NCI-H187 treated with DMSO at 0.1 percent for 48 hours (cell line): ENCODE data around the gene PDE4B.

Source experiments
- DNase-seq: peaks from one replicate; lab custom pipeline; 2025; lab: John Stamatoyannopoulos, UW

The PDE4B gene

GRCh38 chr1:65882076-65882475 is 89.4 kb downstream of the PDE4B start:
- no peak for DNase-seq

DNA sequence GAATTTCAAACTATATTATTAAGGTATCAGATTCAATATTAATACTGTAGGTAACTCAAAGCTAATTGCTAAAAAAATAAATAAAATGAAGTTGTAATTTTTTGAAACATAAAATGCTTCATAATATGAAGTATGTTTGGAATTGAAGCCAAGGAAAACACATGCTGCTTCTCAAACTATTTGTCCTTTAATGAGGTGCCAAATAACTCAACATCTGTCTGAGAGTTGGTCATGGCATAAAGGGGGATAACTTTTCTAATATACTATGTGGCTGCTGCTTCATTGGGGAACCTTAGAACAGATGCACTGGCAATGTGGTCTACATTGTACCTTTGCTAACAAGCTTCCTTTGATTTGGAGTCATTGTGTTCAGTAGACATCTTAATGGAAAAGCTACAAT is 96.7 kb downstream of the PDE4B start:
- DNase-seq: no peak

GRCh38 chr1:65890201-65890843 is 97.6 kb downstream of the PDE4B start:
- DNase-seq: no peak

DNA sequence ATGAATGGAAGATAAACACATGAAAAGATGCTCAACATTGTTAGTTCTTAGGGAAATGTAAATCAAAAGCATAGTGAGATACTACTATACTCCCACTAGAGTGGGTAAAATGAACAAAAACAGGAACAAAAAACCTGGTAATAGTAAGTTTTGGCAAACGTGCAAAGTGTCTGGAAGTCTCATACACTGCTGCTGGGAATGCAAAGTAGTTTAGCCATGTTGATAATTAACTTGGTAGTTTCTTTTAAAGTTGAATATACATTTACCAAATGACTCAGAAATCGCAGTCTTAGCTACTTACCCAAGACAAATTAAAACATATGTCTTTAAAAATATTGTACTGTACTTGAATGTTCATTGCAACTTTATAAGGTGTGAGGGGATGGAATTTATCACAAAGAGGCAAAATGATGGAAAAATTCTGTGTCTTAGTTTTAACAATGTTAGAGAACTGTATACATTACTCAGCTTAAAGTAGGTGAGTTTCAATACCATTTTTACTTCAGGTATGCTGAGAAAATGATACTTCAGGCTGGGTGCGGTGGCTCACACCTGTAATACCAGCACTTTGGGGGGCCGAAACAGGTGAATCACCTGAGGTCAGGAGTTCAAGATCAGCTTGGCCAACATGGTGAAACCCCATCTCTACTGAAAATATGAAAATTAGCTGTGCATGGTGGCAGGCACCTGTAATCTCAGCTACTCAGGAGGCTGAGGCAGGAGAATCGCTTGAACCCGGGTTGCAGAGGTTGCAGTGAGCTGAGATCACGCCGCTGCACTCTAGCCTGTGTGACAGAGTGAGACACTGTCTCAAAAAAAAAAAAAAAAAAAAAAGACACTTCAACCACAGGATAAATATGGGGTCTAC is 102.3 kb downstream of the PDE4B start:
- DNase-seq: no peak

DNA sequence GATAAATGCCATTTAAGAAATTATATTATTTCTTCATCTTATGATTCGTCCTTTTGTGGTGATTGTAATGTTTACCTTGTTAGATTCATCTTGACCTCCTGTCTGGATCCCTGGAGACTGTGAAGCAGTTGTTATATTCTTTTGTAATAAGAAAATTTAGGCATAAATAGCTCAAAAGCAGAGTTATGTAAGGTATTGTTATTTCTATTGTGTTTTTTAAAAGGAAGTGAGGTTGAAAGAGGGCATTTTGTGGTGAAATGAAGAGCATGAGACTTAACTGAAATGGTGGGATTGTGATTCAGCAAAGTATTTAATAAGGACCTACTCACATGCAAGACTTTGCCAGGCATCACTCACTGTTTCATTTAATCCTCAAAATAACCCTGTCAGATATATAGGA is 104.0 kb downstream of the PDE4B start:
- DNase-seq: no peak

DNA sequence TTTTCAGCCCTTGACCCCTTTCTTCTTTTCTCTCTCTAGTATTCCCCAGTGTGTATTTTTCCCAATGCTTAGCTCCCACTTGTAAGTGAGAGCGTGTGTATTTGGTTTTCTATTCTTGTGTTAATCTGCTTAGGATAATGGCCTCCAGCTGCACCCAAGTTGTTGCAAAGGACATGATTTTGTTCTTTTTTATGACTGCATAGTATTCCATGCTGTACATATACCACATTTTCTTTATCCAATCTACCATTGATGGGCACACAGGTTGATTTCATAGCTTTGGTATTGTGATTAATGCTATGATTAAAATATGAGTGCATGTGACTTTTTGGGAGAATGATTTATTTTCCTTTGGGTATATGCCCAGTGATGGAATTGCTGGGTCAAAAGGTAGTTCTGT is 104.8 kb downstream of the PDE4B start:
- no peak for DNase-seq

DNA sequence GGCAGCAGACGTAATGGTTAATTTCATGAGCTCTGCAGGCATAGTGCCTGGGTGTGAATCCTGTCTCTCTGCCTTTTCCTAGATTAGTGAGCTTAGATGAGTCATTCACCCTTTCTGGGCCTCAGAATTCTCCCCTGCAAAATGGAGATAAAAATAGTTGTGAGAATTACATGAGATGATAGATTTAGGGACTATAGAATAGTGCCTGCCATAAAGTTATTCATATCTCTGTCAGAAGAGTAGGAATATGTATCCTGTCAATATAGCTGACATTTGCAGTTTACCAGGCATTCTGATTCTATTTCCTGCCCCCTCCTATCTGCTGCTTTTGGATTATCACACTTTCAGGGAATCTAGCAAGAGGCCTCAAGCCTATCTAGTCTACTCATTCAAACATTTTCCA is 112.0 kb downstream of the PDE4B start:
- DNase-seq: no peak

DNA sequence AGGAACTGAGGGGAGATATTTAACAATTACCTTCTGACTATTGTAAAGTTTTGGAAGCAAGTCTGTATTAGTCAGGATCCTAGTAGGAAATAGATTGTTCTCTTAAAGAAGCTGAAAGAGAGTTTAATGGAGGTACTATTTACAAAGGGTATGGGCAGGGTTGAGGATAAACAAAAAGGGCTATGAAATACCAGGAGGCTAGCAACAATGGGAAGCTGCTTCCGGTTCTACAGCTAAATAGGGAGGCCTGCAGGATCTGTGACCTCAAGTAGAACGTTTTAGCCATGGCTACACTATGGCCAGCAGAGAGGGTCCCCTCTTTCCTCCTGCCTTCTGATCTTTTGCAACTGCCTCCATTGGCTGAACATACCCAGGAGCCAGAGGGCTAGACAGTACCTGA is 117.7 kb downstream of the PDE4B start:
- DNase-seq: no peak

- no peak for DNase-seq
These were observed 119.0 kb downstream of the PDE4B start for GRCh38 chr1:65911679-65912078.

DNA sequence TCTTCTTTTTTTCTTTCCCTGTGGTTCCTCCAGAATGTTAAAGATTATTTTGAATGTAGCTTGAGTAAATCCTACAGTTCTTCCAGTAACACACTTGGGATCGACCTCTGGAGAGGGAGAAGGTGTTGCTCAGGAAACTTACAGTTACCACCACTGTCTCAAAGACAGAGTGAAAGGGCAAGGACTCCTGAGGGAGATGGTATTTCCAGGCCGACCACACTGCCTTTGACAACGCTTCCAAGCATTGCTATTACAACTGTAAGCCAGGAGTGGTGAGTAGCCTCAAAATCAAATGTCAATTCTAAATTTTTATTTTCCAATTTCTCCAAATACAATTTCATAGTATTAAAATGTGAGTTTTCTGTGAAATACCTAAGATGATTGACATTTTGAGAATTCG is 125.9 kb downstream of the PDE4B start:
- no peak for DNase-seq

GRCh38 chr1:65921446-65921845 is 128.8 kb downstream of the PDE4B start:
- DNase-seq: no peak

DNA sequence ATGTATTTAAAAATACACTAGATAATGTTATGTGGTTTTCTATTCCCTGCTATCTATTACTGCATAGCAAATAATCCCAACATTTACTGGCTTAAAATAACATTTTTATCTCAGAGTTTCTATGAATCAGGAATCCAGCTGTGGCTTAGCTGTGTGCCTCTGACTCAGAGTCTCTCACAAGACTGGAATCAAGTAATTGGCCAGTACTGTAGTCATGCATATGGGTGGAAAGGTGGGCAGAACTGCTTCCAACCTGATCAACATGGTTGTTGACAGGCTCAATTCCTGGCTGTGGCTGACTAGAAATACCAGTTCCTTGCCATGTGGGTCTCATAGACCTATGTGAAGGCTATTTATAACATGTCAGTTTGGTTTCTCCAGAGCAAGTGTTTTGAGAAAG is 131.8 kb downstream of the PDE4B start:
- DNase-seq: no peak

- no peak for DNase-seq
These were observed 145.8 kb downstream of the PDE4B start for GRCh38 chr1:65938506-65938905.

- DNase-seq: no peak
These were observed 146.5 kb downstream of the PDE4B start for GRCh38 chr1:65939191-65939590.

GRCh38 chr1:65939636-65940035 is 146.9 kb downstream of the PDE4B start:
- no peak for DNase-seq

DNA sequence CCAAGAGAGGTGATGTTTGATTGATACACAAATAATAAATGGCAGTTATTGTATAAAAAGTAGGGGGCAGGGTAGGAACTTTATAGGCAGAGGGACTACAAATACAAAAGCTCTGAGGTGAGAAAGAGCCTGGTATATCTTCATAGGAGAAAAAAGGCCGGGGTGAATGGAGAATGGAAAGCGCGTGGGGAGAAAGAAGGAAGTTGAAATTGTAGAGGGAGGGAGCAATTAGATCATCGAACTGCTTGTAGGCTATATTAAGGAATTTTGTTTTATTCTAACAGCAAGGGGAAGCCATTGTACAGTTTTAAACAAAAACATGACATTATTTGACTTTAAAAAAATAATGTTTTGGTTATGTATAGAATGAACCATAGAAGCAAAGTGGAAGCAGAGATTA is 147.4 kb downstream of the PDE4B start:
- no peak for DNase-seq

DNA sequence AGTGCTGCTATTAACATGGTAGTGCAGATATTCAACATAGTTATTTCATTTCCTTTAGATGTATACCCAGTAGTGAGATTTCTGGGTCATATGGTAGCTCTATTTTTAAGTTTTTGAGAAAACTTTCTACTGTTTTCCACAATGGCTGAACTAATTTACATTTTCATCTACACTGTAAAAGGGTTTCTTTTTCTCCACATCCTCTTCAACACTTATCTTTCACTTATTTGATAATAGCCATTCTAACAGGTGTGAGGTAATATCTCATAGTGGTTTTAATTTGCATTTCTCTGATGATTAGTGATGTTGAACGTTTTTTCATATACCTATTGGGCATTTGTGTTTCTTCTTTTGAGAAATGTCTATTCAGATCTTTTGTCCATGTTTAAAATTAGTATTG is 149.8 kb downstream of the PDE4B start:
- no peak for DNase-seq

GRCh38 chr1:65946376-65946775 is 153.7 kb downstream of the PDE4B start:
- no peak for DNase-seq

GRCh38 chr1:65946960-65947359 is 154.3 kb downstream of the PDE4B start:
- no peak for DNase-seq

DNA sequence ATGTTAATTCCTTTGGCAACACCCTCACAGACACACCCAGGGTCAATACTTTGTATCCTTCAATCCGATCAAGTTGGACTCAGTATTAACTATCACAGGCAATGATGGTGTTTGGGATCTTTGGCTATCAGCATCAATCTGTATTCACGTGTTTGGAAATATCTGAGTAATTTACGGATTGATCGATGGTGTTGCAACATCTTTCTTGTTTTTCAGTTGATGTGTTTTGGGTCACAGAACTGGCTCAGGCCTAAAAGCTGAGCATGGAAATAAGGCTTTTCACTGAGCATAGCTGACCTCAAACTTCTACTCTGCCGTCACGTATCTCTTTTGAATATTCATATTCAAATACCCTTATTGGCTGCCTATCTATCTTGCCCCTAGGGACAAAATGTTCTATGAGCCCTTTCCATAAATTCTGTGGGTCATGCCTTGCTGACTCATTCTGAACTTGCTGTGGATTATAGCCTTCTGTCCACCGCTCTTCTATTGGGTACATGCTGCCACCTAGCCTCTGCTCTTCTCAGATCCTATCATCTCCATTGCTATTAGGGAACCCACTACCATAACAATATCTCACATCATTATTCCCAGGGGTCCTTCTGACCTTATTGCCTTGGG is 156.0 kb downstream of the PDE4B start:
- no peak for DNase-seq

- DNase-seq: no peak
These were observed 156.5 kb downstream of the PDE4B start for GRCh38 chr1:65949230-65949626.

DNA sequence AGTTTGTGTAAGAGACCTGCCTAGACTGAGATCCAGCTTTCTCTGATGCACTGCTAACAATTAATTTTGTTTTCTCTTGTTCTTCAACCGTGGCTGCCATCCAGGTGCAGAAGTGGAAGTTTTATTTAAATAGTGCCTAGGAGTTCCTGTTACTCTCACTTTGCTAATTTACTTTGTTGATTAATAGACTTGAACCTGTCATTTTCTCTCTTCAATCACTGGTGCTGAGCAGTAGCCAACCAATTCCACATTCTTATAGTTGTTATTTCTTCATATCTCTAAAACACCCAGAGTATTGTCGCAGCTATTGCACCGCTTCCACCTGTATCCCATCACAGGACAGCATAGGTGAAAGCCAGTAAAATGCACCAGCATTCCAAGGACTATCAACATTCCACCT is 157.2 kb downstream of the PDE4B start:
- no peak for DNase-seq

GRCh38 chr1:65952696-65953095 is 160.0 kb downstream of the PDE4B start:
- no peak for DNase-seq
